Measurements from ENCODE around the gene DPP7. TPM values are rescaled to one million over a fixed set of nuclear protein-coding genes. Genes with fewer than 3 reads are reported as not detected.

The DPP7 gene
- total RNA-seq, 1 donor from 2014 or later = 137 TPM

DNA sequence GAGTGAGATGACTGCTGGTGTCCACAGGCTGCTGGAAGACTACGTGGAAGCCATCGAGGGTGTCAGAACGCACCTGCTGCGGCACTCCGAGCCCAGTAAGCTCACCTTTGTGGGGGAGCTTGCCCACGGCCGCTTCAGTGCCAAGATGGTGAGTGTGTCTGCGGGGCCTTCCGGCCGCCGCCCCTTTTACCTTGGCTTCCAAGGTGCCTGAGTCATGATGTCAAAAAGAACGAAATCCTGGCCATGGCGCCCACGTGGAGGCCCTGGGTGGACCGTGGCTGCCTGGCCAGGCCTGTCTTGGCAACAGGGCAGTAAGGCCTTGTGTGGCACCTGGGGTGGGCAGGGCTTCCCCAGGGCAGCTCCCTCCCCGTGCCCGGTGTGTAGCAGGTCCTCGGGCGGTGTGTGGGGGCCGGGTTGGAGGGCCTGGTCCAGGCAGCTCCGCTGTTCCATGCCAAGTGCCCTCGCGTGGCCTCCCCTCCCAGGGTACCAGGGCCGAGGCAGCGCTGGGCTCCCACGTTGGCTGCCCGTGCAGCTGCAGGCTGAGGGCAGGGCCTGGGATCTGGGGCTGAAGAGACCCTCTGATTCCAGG is 7.8 kb downstream of the DPP7 start:
- no peak for DNase-seq (ENCODE audit: low read depth)
- Histone ChIP-seq H3K27me3 (ENCODE audit: control insufficient read depth, insufficient read depth, low read length) (no peaks in the 10 kb centered on the region), H3K4me3 (ENCODE audit: low read depth, low read length) (no peak overlapping the region), H3K36me3 (ENCODE audit: control insufficient read depth, insufficient read depth, low read length) (peaks cover 4% of the 10 kb centered on the region)
- TF ChIP-seq, protein P1, sequence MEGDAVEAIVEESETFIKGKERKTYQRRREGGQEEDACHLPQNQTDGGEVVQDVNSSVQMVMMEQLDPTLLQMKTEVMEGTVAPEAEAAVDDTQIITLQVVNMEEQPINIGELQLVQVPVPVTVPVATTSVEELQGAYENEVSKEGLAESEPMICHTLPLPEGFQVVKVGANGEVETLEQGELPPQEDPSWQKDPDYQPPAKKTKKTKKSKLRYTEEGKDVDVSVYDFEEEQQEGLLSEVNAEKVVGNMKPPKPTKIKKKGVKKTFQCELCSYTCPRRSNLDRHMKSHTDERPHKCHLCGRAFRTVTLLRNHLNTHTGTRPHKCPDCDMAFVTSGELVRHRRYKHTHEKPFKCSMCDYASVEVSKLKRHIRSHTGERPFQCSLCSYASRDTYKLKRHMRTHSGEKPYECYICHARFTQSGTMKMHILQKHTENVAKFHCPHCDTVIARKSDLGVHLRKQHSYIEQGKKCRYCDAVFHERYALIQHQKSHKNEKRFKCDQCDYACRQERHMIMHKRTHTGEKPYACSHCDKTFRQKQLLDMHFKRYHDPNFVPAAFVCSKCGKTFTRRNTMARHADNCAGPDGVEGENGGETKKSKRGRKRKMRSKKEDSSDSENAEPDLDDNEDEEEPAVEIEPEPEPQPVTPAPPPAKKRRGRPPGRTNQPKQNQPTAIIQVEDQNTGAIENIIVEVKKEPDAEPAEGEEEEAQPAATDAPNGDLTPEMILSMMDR (IDR thresholded peaks at IDR 0.05; ENCODE audit: insufficient read depth, low read length, poor library complexity, severe bottlenecking) = no peak

- DNase-seq (ENCODE audit: low read depth) = no peak
- Histone ChIP-seq H3K4me3 (ENCODE audit: low read depth, low read length) (no peak overlapping the region), H3K36me3 (ENCODE audit: control insufficient read depth, insufficient read depth, low read length) (peaks cover 5% of the 10 kb centered on the region), H3K27me3 (ENCODE audit: control insufficient read depth, insufficient read depth, low read length) (no peaks in the 10 kb centered on the region)
- TF ChIP-seq, protein P1 (IDR thresholded peaks at IDR 0.05; ENCODE audit: insufficient read depth, low read length, poor library complexity, severe bottlenecking) = no peak
Measured at GRCh38 chr9:137105814-137106661, 8.5 kb downstream of the DPP7 start.

DNA sequence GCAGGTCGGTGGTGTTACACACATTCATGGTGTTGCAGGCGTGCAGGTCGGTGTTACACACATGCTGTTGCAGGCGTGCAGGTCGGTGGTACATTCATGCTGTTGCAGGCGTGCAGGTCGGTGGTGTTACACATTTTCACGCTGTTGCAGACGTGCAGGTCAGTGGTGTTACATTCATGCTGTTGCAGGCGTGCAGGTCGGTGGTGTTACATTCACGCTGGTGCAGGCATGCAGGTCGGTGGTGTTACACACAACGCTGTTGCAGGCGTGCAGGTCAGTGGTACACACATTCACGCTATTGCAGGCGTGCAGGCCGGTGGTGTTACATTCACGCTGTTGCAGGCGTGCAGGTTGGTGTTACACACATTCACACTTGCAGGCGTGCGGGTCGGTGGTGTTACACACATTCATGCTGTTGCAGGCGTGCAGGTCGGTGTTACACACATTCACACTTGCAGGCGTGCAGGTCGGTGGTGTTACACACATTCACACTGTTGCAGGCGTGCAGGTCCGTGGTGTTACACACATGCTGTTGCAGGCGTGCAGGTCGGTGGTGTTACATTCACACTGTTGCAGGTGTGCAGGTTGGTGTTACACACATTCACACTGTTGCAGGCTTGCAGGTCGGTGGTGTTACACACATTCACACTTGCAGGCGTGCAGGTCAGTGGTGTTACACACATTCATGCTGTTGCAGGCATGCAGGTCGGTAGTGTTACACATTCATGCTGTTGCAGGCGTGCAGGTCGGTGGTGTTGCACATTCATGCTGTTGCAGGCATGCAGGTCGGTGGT is 11.1 kb downstream of the DPP7 start:
- Histone ChIP-seq H3K4me3 (ENCODE audit: low read depth, low read length) (no peak overlapping the region), H3K36me3 (ENCODE audit: control insufficient read depth, insufficient read depth, low read length) (peaks cover 9% of the 10 kb centered on the region), H3K27me3 (ENCODE audit: control insufficient read depth, insufficient read depth, low read length) (no peaks in the 10 kb centered on the region)
- DNase-seq (ENCODE audit: low read depth) = no peak
- TF ChIP-seq, protein P1 (IDR thresholded peaks at IDR 0.05; ENCODE audit: insufficient read depth, low read length, poor library complexity, severe bottlenecking) = no peak

DNA sequence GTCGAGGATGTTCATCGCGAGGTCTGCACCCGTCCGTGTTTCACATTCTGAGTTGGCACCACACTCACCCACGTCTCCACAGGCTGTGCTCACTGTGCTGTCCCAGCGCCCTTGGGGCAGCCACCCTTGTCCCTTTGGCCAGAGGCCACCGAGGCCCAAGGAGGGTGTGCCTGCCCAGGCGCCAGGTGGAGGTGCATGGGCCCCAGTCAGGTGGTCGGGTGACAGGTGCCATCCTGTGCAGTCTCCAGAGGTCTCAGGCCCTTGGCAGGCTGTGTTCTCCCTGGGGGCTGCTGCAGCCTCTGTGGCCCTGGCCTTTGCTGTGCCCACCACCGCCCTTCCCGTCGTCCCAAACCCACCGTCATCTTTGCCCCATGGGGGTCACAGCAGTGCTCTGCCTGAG is 15.3 kb downstream of the DPP7 start:
- no peaks in the 10 kb centered on the region for H3K27me3 ChIP-seq (ENCODE audit: control insufficient read depth, insufficient read depth, low read length)
- no peak for DNase-seq (ENCODE audit: low read depth)
- peaks cover 11% of the 10 kb centered on the region for H3K36me3 ChIP-seq (ENCODE audit: control insufficient read depth, insufficient read depth, low read length)
- no peak overlapping the region for H3K4me3 ChIP-seq (ENCODE audit: low read depth, low read length)
- TF ChIP-seq, protein P1 (IDR thresholded peaks at IDR 0.05; ENCODE audit: insufficient read depth, low read length, poor library complexity, severe bottlenecking) = no peak

GRCh38 chr9:137097761-137098462 is 16.6 kb downstream of the DPP7 start:
- Histone ChIP-seq H3K36me3 (ENCODE audit: control insufficient read depth, insufficient read depth, low read length) (peaks cover 10% of the 10 kb centered on the region), H3K4me3 (ENCODE audit: low read depth, low read length) (no peak overlapping the region), H3K27me3 (ENCODE audit: control insufficient read depth, insufficient read depth, low read length) (no peaks in the 10 kb centered on the region)
- TF ChIP-seq, protein P1 (IDR thresholded peaks at IDR 0.05; ENCODE audit: insufficient read depth, low read length, poor library complexity, severe bottlenecking) = no peak
- no peak for DNase-seq (ENCODE audit: low read depth)

All from kidney epithelial cell (primary cell).